NOMO-1 treated with DMSO at 0.1 percent for 48 hours (cell line): ENCODE measurements around the gene MALAT1.
A peak's percentile ranks its signal among the peaks of the same experiment; 100 is the strongest.

Source experiments
- DNase-seq: peaks from one replicate; lab custom pipeline; 2025; ENCODE audit not compliant: unreplicated experiment; lab: John Stamatoyannopoulos, UW

MALAT1 gene

DNA sequence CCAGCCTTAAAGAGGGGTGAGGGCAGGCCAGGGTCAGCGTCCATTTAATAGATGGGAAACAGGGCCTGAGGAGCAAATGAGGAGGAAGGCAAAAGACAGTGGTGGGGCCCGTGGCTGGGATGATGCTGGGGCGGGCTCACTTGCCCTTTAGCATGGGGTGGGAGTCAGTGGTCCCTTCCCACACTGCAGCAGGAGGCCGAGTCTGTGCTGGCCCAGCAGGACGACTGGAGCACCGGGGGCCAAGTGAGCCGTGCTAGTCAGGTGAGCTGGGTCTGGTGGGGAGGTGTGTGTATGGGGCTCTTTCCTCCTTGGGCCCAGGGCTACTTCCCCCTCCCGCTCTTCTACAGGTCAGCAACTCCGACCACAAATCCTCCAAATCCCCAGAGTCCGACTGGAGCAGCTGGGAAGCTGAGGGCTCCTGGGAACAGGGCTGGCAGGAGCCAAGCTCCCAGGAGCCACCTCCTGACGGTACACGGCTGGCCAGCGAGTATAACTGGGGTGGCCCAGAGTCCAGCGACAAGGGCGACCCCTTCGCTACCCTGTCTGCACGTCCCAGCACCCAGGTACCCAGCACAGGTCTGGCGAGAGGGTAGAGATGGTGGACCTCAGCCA is 38.9 kb downstream of the MALAT1 start:
- DNase-seq, result no peak

DNA sequence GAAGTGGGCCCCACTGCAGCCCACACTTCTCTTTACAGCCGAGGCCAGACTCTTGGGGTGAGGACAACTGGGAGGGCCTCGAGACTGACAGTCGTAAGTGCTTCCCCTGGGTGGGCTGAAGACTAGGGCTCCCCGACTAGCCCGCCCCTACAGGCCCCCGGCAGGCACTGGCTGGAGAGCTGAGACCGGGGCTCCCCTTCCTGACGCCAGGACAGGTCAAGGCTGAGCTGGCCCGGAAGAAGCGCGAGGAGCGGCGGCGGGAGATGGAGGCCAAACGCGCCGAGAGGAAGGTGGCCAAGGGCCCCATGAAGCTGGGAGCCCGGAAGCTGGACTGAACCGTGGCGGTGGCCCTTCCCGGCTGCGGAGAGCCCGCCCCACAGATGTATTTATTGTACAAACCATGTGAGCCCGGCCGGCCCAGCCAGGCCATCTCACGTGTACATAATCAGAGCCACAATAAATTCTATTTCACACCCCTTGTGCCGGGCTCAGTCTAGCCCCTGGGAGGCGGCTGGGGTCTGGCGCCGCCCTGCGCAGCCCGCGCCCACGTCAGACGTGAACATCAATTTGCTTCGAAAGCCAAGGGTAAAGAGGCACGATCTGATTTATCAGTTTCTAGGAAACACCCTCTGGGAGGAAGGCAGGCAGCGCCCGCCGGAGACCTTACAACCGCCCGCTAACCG is 39.5 kb downstream of the MALAT1 start:
- no peak for DNase-seq

DNA sequence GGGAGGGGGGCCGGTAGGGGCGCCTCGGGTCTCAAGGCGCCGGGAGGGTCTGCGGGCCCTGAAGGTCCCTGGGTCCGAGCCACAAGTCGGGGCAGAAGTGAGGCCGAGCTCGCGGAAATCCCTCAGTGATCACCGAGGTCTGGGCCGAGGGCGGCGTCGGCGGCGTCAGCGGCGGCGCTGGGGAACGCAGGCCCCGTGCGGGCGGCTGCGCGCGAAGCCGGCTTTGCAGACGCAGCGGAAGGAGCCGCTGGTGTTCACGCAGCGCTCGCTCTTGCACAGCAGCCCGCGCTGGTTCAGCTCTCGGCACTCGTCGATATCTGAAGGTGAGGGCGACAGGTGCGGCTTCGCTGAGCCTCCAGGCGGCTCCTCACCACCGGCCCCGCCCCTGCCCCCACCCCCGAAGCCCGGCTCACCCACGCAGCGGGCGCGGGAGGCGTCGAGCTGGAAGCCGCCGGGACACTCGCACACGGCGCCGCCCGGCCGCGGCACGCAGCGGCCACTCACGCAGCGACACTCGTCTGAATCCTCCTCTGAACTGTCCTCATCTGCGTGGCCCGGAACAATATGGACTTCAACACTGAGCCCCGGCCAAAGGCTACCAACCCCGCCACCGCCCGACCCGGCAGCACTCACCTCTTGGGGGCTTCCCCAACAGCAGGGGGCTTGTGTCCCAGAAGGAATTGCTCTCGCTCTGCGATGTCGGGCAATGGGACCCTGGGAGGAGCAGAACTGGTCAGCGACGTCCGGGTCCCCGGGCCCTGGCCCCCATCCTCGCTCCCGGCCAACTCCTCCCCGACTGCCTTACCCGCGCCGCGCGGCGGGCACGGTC is 40.3 kb downstream of the MALAT1 start:
- no peak for DNase-seq

DNA sequence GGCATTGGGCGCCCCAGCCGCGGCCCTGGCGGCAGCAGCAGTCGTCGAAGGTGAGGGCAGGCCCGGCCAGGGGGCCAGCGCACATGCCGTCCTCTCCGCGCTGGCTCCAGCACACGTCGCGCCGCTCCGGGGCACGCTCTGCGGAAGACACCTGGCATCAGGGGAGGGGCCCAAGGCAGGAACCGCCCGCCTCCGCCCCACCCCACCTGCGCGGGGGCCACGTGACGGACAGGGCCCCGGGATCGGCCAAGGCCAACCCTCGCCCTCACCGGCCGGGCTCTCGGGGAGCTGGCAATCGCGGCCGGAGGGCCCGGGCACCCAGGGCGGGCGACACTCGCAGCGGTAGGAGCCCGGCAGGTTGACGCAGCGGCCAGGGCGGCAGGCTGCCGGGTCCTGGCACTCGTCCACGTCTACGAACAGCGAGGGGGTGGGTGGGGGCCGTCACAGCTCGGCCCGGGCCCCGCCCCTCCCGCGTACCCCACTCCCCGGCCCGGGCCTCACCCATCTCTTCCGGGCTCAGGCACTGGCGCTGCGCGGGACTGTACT is 41.0 kb downstream of the MALAT1 start:
- DNase-seq, result no peak

DNA sequence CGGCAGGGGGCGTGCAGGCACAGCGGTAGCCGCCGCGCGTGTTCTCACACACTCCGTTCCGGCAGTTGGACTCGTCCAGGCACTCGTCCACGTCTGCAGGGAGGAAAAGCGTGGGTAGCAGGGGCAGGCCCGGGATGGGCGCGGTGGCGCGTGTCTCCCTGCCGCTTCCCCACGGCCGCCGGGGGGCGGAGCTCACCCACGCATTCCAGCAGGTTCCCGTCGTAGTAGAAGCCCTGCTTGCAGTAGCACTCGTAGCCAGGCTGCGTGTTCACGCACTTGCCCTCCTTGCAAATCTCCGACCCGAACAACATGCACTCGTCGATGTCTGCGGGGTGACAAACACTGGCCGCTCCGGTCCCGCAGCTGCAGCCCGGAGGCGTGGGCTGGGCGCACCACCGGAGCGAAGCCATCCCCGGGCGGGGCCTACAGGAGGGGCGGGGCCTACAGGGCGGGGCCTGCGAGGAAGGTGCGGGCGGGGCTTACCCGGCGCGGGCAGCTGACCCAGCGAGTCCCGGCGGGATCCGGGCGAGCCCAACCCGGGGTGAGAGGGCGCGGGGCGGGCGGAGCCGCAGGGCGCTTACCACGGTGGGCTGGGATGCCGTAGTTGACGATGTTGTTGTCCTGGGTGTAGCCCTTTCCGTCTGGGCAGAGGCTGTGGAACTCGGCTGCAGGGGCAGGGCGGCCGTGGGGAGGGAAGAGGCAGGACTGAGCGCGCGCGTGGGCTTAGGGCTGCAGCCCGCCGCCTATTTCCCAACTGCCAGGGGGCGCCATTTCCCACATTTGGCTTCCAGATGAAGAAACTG is 41.6 kb downstream of the MALAT1 start:
- peak; percentile 90 for DNase-seq

DNA sequence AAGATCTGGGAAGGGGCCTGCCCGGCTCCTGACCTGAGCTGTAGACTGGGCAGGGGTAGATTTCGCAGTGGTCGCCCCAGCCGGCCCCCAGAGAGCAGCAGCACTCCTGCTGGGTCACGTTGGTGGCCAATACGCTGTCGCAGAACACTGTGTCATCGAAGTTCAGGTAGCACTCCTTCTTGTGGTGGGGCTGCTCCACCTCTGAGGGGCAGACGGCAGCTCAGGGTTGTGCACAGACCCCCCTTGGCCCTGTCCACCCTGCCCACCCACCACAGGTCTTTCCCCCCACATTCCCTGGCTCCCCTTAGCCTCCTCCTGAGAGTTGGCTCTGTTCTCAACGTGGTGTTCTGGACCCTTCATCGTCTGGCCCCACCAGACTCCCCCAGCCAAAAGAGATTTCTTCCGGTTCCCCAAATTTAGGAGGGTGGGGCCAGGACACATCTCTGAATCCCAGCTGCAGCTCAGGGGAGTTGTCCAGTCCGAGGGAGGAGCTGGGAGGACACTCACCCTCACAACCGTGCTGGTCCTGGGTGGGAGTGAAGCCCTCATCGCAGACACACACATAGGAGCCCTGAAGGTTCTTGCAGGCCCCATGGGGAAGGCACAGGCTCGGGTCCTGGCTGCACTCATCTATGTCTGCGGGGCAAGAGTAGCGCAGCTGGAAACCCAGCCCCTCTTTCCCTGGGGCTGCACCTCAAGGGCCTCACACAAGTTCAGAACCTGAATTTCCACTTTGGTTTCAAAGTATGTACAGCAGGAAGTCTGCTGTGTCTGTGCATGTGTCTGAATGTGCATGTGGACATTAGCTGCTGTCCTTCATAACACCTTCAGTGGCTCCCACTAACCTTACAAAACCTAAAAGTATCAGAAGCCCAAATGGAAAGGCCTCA is 42.5 kb downstream of the MALAT1 start:
- DNase-seq, result no peak

DNA sequence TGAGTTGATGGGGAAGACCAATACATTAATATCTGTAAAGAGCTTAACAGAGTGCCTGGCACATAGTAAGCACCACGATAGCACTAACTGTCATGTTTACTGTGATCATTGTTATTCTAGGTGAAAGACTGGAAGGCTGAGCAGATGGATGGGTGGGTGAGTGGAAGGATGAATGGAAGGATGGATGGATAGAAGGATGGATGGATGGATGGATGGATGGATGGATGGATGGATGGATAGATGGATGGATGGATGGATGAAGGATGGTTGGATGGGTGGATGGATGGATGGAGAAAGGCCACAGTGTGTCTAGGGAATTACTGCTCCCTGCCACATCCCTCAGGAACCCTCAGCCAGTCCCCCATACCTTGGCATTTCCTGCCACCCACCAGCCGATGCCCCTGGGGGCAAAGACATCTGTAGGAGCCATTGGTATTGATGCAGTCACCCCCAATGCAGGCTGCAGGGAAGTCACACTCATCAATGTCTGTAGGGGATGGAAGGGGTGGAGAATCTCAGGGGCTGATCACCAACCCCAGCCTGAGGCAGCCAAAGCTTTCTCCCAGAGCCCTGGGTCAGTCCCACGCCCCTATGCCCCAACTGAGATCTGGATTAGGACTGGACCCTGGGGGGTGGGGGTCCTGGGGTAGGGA is 44.0 kb downstream of the MALAT1 start:
- DNase-seq, result no peak

DNA sequence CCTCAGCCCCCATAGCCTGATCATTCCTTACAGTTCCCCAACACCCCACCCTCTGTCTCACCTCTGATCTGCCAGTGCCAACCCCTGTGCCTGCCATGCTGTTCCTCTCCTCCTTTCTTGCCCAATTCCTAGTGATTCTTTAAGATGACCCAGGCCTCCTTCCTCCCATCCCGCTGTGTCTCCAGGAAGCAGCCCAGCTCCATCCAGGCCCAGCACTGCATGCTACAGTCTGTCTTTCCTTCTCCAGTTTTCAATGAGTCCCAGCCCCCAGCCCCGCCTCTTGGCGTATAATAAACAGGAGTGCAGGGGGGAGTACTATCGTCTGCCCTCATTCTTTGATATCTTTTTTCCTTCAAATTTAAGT is 47.0 kb downstream of the MALAT1 start:
- DNase-seq, result no peak

DNA sequence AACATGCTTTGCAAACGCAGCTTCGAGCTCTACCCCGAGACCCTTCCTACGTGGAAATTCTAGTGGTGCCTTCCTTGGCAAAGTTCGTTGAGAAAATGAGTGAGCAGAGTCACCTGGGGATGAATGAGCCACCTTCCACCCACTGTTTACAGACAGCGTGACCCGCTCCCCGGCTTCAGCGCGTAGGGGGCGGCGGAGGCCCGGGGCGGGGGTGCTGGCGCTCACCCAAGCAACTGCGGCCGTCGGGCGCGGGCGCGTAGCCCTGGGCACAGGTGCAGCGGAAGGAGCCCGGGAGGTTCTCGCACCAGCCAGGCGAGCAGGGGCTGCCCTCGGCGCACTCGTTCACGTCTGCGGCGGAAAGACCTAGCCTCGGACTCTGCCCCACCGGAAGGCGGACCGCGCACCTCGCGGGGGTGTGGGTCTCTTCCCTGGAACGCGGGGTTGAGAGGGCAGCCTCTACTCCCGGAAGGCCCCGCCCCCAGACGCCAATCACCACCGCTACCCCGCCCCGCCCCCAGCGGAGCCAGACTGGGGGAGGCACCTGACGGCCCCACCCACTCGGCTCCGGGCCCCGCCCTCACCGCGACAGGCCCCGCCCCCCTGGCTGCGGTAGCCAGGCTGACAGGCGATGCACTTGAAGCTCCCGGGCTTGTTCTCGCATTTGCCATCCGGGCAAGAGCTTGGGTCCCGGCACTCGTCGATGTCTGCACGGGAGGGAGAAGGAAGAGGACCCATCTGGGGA is 47.5 kb downstream of the MALAT1 start:
- DNase-seq, result peak; percentile 65

DNA sequence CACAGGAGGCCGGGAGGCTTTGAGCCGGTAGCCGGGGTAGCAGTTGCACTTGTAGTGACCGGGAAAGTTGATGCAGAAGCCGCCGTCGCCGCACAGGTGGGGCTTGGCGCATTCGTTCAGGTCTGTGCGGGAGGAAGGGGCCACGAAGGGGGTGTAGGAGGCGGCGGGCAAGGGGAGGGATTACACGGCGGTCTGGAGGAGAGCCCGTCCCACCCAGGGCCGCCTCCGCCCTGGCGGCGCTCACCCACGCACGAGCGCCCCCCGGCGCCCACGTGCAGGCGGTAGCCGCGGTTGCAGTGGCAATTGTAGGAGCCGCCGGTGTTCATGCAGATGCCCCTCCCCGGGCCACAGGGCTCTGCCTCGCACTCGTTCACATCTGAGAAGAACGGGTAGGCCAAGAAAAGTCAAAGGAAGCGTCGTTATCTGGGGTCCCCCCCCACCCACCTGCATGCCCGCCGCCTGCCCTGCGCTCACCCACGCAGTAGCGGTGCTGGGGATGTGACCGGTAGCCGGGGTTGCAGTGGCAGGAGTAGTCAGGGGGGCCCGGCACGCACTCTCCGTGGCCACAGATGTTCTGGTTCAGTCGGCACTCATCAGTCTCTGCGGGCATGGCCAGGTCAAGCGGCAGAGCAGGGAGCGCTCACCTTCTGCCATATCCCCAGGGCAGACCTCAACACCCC is 48.7 kb downstream of the MALAT1 start:
- no peak for DNase-seq

DNA sequence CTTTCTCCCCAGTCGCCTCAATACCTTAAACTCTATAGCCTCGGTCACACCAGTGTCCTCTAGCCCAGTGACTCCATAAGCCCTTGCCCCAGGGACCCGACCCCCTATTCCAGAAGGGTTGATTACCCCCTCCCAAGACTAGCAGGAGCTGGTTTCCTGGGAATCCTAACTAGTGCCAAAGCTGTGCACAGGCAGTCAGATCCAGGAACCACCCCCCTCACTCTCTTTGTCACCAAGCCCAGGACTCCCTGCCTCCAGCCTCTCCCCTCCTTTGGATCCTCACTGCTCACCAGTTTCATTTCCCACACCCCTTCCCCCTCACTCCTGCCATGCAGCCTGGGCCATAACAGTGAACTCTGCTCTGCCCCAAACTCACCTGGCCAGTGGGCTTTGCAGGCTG is 49.5 kb downstream of the MALAT1 start:
- no peak for DNase-seq

DNA sequence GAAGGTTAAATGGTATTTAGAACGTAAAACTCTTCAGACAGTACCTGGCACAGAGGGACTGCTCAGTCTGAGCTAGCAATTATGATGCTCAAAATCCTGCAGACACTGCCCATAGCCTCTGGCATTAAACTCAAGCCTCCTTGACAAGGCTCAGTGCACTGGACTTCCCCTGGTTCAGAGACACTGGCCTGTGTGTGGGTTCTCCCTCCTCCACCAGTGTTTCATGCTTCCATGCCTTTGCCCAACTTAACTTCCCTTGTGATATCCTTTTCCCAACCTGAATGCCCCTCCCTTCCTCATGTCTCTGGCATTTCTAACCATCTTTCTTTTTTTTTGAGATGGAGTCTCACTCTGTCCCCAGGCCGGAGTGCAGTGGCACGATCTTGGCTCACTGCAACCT is 50.3 kb downstream of the MALAT1 start:
- DNase-seq, result no peak

DNA sequence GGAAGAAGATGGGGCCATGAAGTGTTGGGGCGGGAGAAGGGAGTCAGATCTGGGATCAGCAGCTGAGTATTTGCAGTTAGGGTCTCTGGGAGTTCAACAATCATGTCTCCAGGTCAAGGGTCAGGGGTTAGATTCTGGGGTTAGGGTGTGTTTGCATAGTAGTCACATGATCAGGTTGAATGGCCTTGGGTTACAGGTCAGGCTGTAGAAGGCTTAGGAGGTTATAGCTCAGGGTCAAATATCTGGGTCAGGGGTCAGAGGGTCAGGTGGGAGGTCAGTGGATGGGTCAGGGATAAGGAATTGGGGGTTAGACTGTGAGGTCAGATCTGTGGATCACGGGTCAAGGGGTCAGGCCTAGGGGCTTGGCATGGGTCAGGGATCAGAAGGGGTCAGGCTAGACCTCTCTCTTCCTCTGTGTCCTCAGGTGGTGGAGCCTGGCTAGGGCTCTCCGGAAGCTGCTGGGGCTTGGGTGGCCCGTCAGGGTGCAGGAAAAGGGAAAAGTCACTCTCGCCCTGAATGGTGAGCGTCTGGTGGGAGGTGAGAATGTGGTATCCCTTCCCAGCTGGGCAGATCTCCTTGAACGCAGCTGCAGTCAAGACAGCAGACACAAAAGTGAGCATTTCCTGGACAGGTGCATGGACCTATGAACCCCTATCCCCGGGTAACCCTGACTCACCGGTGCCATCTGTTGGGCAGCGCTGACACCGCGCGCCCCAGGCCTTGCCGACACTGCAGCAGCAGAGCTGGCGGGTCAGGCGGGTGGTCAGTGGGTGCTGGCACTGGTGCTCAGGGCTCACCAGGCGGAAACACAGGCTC is 52.9 kb downstream of the MALAT1 start:
- DNase-seq, result peak; percentile 55

DNA sequence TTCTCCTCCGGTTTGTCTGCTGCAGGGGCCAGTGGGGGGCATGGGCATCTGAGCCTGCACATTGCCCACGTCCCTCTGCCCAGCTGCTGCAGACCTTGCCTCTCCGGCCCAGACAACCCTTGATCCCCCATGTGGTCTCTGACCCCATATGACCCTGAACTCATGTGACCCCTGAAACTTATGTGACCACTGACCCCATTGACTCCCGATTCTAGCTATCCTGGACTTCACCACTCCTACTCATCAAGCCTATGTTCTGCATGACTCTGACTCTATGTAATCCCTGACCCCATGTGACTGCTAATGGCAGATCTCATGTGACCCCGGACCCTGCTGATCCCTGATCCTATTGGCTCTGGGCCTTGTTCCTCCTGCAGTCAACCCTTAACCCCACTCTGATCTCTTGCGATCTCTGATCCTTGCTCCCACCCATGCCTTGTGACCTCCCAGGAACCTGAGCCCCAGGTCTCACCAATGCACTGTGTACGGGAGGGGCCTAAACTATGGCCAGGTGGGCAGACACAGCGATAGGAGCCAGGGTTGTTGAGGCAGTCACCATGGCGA is 53.6 kb downstream of the MALAT1 start:
- DNase-seq, result no peak

DNA sequence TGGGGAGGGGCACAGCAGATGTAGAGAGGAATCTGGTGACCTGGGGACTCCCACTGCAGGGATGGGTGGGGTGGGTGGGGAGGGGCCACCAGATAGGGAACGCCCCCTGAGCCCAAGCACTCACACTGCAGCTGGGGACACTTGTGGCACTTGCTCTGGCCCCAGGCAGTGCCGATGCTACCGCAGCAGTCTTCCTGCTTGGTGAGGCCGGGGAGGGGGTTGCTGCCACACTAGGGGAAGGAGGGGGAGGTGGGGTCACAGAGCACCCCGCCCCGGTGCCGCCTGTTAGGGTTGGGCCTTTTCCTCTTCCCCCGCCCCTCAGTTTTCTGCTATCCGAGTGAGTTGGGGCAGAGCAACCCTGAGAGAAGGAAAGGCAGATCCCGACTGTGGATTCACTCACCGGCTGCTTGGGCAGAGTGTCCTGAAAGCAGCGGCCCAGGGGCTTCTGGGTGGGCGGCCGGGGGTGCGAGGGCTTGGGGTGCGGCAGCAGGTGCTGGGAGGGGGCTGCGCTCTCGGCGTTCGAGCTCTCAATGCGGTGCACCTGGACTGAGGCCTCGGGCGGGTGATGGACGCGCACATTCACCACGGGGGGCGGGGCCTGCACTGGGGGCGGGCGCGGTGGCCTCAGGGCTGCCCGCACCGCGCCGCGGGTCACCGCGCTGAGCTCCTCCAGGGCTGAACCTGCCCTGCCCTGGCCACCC is 54.6 kb downstream of the MALAT1 start:
- DNase-seq, result no peak

DNA sequence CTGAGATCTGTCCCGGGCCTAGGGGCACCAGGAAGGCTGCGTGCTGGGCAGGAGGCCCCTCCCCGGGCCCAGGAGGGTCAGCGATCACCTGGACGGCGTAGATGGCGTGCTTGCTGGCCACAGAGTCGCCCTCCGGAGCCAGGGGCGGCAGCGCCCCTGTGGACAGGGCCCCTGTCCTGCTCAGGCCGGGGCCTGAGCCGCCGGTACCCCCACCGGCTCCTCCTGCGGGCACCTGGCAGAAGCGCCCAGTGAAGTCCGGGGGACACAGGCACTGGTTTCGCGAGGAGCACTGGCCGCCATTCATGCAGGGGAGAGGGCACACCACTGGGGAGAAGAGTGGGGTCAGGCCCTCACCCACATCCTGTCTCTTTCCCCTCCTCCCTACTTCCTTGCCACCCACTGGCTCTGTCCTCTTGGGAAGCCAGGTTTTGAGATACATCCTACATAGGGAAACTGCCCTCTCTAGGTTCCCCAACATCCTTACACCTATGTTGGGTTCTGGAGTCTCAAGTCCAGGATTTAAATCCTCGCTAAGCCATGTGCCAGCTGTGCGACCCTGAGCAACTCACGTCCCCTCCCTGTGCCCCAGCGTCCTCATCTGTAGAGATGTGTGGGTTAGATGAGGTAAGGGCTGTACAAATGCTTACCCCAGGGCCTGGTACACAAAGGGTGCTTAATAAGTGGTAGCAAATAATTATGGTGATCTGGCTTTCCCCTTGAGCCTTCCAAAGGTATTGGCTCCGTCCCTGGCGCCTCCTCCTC is 55.4 kb downstream of the MALAT1 start:
- DNase-seq, result no peak
